ENCODE results near the gene SLC12A8.

SLC12A8 gene

GRCh38 chr3:125154110-125154509 is 58.4 kb downstream of the SLC12A8 start:
- no peak for DNase-seq (ENCODE audit: low read depth in 2 of 2)

GRCh38 chr3:125152951-125153350 is 59.6 kb downstream of the SLC12A8 start:
- no peak for DNase-seq (ENCODE audit: low read depth in 2 of 2)

GRCh38 chr3:125151916-125152315 is 60.6 kb downstream of the SLC12A8 start:
- no peak for DNase-seq (ENCODE audit: low read depth in 2 of 2)

- no peak for DNase-seq (ENCODE audit: low read depth in 2 of 2)
Observed at GRCh38 chr3:125151442-125151817, 61.1 kb downstream of the SLC12A8 start.

GRCh38 chr3:125150525-125151441 is 61.8 kb downstream of the SLC12A8 start:
- peak; percentile 29 to 59 for DNase-seq (ENCODE audit: low read depth in 2 of 2)

- no peak for DNase-seq (ENCODE audit: low read depth in 2 of 2)
Observed at GRCh38 chr3:125149462-125149861, 63.1 kb downstream of the SLC12A8 start.

- DNase-seq (ENCODE audit: low read depth in 2 of 2), result no peak
Observed at GRCh38 chr3:125148836-125149235, 63.7 kb downstream of the SLC12A8 start.

- DNase-seq (ENCODE audit: low read depth in 2 of 2), result no peak
Observed at GRCh38 chr3:125148016-125148812, 64.3 kb downstream of the SLC12A8 start.

- no peak for DNase-seq (ENCODE audit: low read depth in 2 of 2)
Observed at GRCh38 chr3:125147491-125147820, 65.1 kb downstream of the SLC12A8 start.

GRCh38 chr3:125146626-125147490 is 65.7 kb downstream of the SLC12A8 start:
- no peak for DNase-seq (ENCODE audit: low read depth in 2 of 2)

- no peak for DNase-seq (ENCODE audit: low read depth in 2 of 2)
Observed at GRCh38 chr3:125145751-125146475, 66.6 kb downstream of the SLC12A8 start.

- no peak for DNase-seq (ENCODE audit: low read depth in 2 of 2)
Observed at GRCh38 chr3:125144653-125145314, 67.8 kb downstream of the SLC12A8 start.

- DNase-seq (ENCODE audit: low read depth in 2 of 2), result no peak
Observed at GRCh38 chr3:125143982-125144652, 68.4 kb downstream of the SLC12A8 start.

- no peak for DNase-seq (ENCODE audit: low read depth in 2 of 2)
Observed at GRCh38 chr3:125143538-125143937, 69.0 kb downstream of the SLC12A8 start.

GRCh38 chr3:125142940-125143339 is 69.6 kb downstream of the SLC12A8 start:
- no peak for DNase-seq (ENCODE audit: low read depth in 2 of 2)

GRCh38 chr3:125142420-125142778 is 70.1 kb downstream of the SLC12A8 start:
- no peak for DNase-seq (ENCODE audit: low read depth in 2 of 2)

- DNase-seq (ENCODE audit: low read depth in 2 of 2), result peak; percentile 45 to 55
Observed at GRCh38 chr3:125141596-125142419, 70.7 kb downstream of the SLC12A8 start.

- DNase-seq (ENCODE audit: low read depth in 2 of 2), result no peak
Observed at GRCh38 chr3:125140818-125141595, 71.5 kb downstream of the SLC12A8 start.
